CD8-positive, alpha-beta memory T cell (primary cell): ENCODE results near the gene AJM1. TPM values are rescaled to one million over a fixed set of nuclear protein-coding genes. Genes with fewer than 3 reads are reported as not detected.

Source experiments
- CTCF ChIA-PET: fragments of 350-600 bp; sonication (Branson Sonifier 250); formaldehyde crosslinking; loops from one replicate; lab custom pipeline; 2021; ENCODE audit warnings: antibody characterized with exemption; lab: Charles Lee
- POLR2A ChIA-PET: fragments of 350-600 bp; sonication (Branson Sonifier 250); formaldehyde crosslinking; loops from one replicate; lab custom pipeline; 2021; ENCODE audit warnings: antibody characterized with exemption; lab: Charles Lee
- DNase-seq, 5 donors: peaks; one replicate each; pipeline versions ENCODE4 v3.0.0 to v3.0.0-alpha.2; 2020 to 2022; ENCODE audit warnings: mixed read lengths in 1 of 5
- H3K27ac ChIP-seq: one replicate; pipeline ENCODE4 v1.7.0; 2013; ENCODE audit warnings: low read depth, mild to moderate bottlenecking, low read length, moderate library complexity
- H3K27me3 ChIP-seq: 2 replicates; pipeline ENCODE4 v1.7.0; 2013; ENCODE audit warnings: low read length, mild to moderate bottlenecking; ENCODE audit not compliant: insufficient read depth, poor library complexity, severe bottlenecking
- H3K36me3 ChIP-seq: 2 replicates; pipeline ENCODE4 v1.7.0; 2013; ENCODE audit warnings: mild to moderate bottlenecking, low read length, moderate library complexity; ENCODE audit not compliant: insufficient read depth
- H3K4me1 ChIP-seq: 2 replicates; pipeline ENCODE4 v1.7.0; 2013; ENCODE audit warnings: mild to moderate bottlenecking, low read length, moderate library complexity; ENCODE audit not compliant: insufficient read depth
- H3K4me3 ChIP-seq: 2 replicates; pipeline ENCODE4 v1.7.0; 2013; ENCODE audit warnings: mild to moderate bottlenecking, low read length
- H3K9me3 ChIP-seq: 2 replicates; pipeline ENCODE4 v1.7.0; 2013; ENCODE audit warnings: mild to moderate bottlenecking, low read length
- H3K27ac Mint-ChIP-seq, 8 donors: one replicate each; pipeline ENCODE4 v1.8.0; 2020 to 2021; ENCODE audit warnings: mixed read lengths in 8 of 8, mild to moderate bottlenecking in 6 of 8, inconsistent platforms in 3 of 8, moderate library complexity in 3 of 8
- H3K27me3 Mint-ChIP-seq, 2 donors: one replicate each; pipeline ENCODE4 v1.8.0; 2020 to 2021; ENCODE audit warnings: mixed read lengths in 2 of 2, mild to moderate bottlenecking in 1 of 2, moderate library complexity in 1 of 2
- H3K36me3 Mint-ChIP-seq, 3 donors: one replicate each; pipeline ENCODE4 v1.8.0; 2020 to 2021; ENCODE audit warnings: mixed read lengths in 3 of 3, inconsistent platforms in 1 of 3, mild to moderate bottlenecking in 1 of 3
- H3K4me1 Mint-ChIP-seq, 3 donors: one replicate each; pipeline ENCODE4 v1.8.0; 2020 to 2021; ENCODE audit warnings: mixed read lengths in 3 of 3, inconsistent platforms in 1 of 3, mild to moderate bottlenecking in 1 of 3
- H3K4me3 Mint-ChIP-seq, 7 donors: one replicate each; pipeline ENCODE4 v1.8.0; 2020 to 2021; ENCODE audit warnings: mixed read lengths in 7 of 7, mild to moderate bottlenecking in 6 of 7, moderate library complexity in 4 of 7, inconsistent platforms in 2 of 7
- H3K9me3 Mint-ChIP-seq, 5 donors: one replicate each; pipeline ENCODE4 v1.8.0; 2020 to 2022; ENCODE audit warnings: mixed read lengths in 5 of 5, mild to moderate bottlenecking in 3 of 5, moderate library complexity in 2 of 5, inconsistent platforms in 1 of 5
- polyA plus RNA-seq: library from polyadenylated mRNA; unstranded; fragments of 300-500 nt; fragmentation: Illumina TruSeq; gene quantifications from one replicate; pipeline ENCODE4 v1.2.3, GENCODE V29; 2021
- total RNA-seq, 2 experiments: library from RNA; stranded (reverse); gene quantifications; one replicate each; pipeline ENCODE4 v1.2.3, GENCODE V29; 2021

The AJM1 gene
- total and polyA plus RNA-seq, 3 experiments from 2014 or later: 0.39 to 3.2 (median 3.2) TPM

DNA sequence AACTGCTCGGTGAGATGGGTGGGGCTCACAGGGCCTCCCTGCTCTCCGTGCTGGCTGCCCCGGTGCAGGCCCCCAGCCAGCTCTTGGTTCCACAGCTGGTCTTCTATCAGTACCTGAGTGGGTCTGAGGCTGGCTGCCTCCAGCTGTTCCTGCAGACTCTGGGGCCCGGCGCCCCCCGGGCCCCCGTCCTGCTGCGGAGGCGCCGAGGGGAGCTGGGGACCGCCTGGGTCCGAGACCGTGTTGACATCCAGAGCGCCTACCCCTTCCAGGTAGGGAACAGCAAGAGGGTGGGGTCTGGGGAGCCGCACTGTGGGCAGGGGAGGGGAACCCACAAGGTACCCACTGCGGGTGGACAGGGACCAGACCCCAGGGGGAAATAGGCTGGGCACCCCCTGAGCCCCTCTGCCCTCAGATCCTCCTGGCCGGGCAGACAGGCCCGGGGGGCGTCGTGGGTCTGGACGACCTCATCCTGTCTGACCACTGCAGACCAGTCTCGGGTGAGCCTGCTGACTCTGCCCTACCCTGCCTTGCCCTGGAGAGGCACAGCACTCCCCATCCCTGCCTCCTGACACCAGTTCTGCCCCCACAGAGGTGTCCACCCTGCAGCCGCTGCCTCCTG, 12.7 kb downstream of the AJM1 start:
- DNase-seq: peak in 1 of 5 donors; percentile 41
- H3K27me3 Mint-ChIP-seq: no peaks in the 10 kb centered on the region
- H3K27me3 ChIP-seq: no peaks in the 10 kb centered on the region
- no peak overlapping the region for H3K4me3 ChIP-seq
- H3K4me1 Mint-ChIP-seq: peaks cover 0 to 3% (median 0%) of the 10 kb centered on the region in 3 donors
- ChIA-PET CTCF (no interaction called here), POLR2A (no interaction called here)
- no peaks in the 10 kb centered on the region for H3K9me3 Mint-ChIP-seq
- H3K4me3 Mint-ChIP-seq: no peak overlapping the region
- H3K4me1 ChIP-seq: peaks cover 6% of the 10 kb centered on the region
- H3K27ac Mint-ChIP-seq: no peak overlapping the region
- H3K36me3 ChIP-seq: no peaks in the 10 kb centered on the region
- no peak overlapping the region for H3K27ac ChIP-seq
- no peaks in the 10 kb centered on the region for H3K9me3 ChIP-seq
- no peaks in the 10 kb centered on the region for H3K36me3 Mint-ChIP-seq

DNA sequence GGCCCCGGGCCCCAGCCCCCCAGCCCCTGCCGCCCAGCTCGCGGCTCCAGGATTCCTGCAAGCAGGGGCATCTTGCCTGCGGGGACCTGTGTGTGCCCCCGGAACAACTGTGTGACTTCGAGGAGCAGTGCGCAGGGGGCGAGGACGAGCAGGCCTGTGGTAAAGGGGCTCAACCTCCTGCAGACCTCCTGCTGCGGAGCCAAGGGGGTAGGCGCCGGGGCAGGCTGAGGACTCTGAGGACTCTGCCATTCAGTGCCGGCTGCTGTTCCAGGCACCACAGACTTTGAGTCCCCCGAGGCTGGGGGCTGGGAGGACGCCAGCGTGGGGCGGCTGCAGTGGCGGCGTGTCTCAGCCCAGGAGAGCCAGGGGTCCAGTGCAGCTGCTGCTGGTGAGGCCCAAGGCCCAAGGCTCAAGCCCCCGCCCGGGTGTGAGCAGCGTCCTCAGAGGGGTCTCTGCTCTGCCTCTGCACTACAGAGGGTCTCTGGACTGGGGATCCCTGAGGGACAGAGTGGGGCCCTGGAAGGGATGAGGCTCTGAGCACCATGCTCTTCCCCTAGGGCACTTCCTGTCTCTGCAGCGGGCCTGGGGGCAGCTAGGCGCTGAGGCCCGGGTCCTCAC, 13.3 kb downstream of the AJM1 start:
- H3K27ac Mint-ChIP-seq: no peak overlapping the region
- no peaks in the 10 kb centered on the region for H3K4me1 ChIP-seq
- no peaks in the 10 kb centered on the region for H3K36me3 ChIP-seq
- H3K9me3 Mint-ChIP-seq: no peaks in the 10 kb centered on the region
- no peak overlapping the region for H3K4me3 ChIP-seq
- peaks cover 0 to 3% (median 0%) of the 10 kb centered on the region in 3 donors for H3K36me3 Mint-ChIP-seq
- CTCF ChIA-PET: no interaction called here
- no peak for DNase-seq
- no peaks in the 10 kb centered on the region for H3K4me1 Mint-ChIP-seq
- H3K9me3 ChIP-seq: no peaks in the 10 kb centered on the region
- no peak overlapping the region for H3K4me3 Mint-ChIP-seq
- H3K27me3 ChIP-seq: no peaks in the 10 kb centered on the region
- no peak overlapping the region for H3K27ac ChIP-seq
- H3K27me3 Mint-ChIP-seq: no peaks in the 10 kb centered on the region
- POLR2A ChIA-PET: no interaction called here

DNA sequence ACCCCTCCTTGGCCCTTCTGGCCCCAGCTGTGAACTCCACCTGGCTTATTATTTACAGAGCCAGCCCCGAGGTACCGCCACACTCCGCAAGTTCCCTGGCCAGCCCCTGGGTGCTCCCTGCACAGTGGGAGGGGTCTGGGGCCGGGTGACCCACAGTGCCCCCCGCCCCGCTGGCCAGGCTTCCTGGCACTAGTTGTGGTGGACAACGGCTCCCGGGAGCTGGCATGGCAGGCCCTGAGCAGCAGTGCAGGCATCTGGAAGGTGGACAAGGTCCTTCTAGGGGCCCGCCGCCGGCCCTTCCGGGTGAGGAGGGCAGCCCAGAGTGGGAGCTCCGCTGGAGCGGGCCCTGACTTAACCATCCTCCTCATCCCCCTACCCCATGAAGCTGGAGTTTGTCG, 13.8 kb downstream of the AJM1 start:
- Mint-ChIP-seq H3K4me1 (no peaks in the 10 kb centered on the region), H3K4me3 (no peak overlapping the region), H3K9me3 (no peaks in the 10 kb centered on the region), H3K27me3 (no peaks in the 10 kb centered on the region), H3K36me3 (peaks cover 0 to 4% (median 0%) of the 10 kb centered on the region in 3 donors), H3K27ac (peak overlapping the region in 1 of 8 donors; percentile 33)
- no peaks in the 10 kb centered on the region for H3K27me3 ChIP-seq
- no peaks in the 10 kb centered on the region for H3K4me1 ChIP-seq
- no peaks in the 10 kb centered on the region for H3K36me3 ChIP-seq
- ChIA-PET POLR2A (no interaction called here), CTCF (interaction anchor here (1.8 kb wide), 1 partner anchor 173 kb away, joined by 5 read pairs; no protein-coding TSS in a partner anchor)
- H3K27ac ChIP-seq: no peak overlapping the region
- no peak for DNase-seq
- H3K9me3 ChIP-seq: no peaks in the 10 kb centered on the region
- H3K4me3 ChIP-seq: no peak overlapping the region

DNA sequence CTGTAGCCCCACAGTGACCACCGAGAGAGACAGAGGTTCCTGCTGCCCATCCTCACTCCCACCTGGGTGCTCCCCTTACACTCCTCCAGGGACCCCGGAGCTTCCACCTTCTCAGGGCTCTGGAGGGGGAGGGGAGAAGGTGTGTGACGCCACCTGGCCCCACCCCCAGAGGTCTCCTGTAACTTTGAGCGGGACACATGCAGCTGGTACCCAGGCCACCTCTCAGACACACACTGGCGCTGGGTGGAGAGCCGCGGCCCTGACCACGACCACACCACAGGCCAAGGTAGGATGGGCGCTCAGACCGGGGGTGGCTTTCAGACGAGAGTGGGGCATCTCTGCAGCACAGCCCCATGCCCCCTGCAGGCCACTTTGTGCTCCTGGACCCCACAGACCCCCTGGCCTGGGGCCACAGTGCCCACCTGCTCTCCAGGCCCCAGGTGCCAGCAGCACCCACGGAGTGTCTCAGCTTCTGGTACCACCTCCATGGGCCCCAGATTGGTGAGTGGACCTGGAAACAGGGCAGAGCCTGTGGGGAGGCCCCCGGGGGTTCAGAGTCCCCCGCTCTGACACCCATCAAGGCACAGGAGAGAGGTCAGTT, 14.4 kb downstream of the AJM1 start:
- H3K4me1 ChIP-seq: no peaks in the 10 kb centered on the region
- peak in 1 of 5 donors; percentile 47 for DNase-seq
- peaks cover 0 to 8% (median 0%) of the 10 kb centered on the region in 3 donors for H3K36me3 Mint-ChIP-seq
- H3K4me1 Mint-ChIP-seq: no peaks in the 10 kb centered on the region
- H3K27me3 ChIP-seq: no peaks in the 10 kb centered on the region
- no peaks in the 10 kb centered on the region for H3K9me3 ChIP-seq
- CTCF ChIA-PET: interaction anchor here (1.8 kb wide), 1 partner anchor 173 kb away, joined by 5 read pairs; no protein-coding TSS in a partner anchor
- no peaks in the 10 kb centered on the region for H3K36me3 ChIP-seq
- H3K9me3 Mint-ChIP-seq: no peaks in the 10 kb centered on the region
- H3K27me3 Mint-ChIP-seq: no peaks in the 10 kb centered on the region
- H3K4me3 ChIP-seq: no peak overlapping the region
- POLR2A ChIA-PET: no interaction called here
- H3K27ac ChIP-seq: no peak overlapping the region
- H3K27ac Mint-ChIP-seq: peak overlapping the region in 2 of 8 donors; percentile 21 to 33
- no peak overlapping the region for H3K4me3 Mint-ChIP-seq

DNA sequence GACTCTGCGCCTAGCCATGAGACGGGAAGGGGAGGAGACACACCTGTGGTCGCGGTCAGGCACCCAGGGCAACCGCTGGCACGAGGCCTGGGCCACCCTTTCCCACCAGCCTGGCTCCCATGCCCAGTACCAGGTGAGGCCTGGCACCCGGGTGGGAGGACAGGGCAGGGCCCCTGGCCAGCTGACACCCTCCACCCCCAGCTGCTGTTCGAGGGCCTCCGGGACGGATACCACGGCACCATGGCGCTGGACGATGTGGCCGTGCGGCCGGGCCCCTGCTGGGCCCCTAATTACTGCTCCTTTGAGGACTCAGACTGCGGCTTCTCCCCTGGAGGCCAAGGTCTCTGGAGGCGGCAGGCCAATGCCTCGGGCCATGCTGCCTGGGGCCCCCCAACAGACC, 14.9 kb downstream of the AJM1 start:
- H3K36me3 Mint-ChIP-seq: peaks cover 0 to 14% (median 0%) of the 10 kb centered on the region in 3 donors
- Histone ChIP-seq H3K27me3 (no peaks in the 10 kb centered on the region), H3K9me3 (no peaks in the 10 kb centered on the region), H3K4me3 (no peak overlapping the region), H3K4me1 (no peaks in the 10 kb centered on the region), H3K36me3 (peaks cover under 1% of the 10 kb centered on the region), H3K27ac (no peak overlapping the region)
- H3K4me3 Mint-ChIP-seq: no peak overlapping the region
- DNase-seq: peak in 1 of 5 donors; percentile 45
- POLR2A ChIA-PET: no interaction called here
- no peaks in the 10 kb centered on the region for H3K4me1 Mint-ChIP-seq
- H3K27me3 Mint-ChIP-seq: no peaks in the 10 kb centered on the region
- CTCF ChIA-PET: interaction anchor here (1.8 kb wide), 1 partner anchor 172 kb away, joined by 5 read pairs; no protein-coding TSS in a partner anchor
- H3K9me3 Mint-ChIP-seq: no peaks in the 10 kb centered on the region
- no peak overlapping the region for H3K27ac Mint-ChIP-seq

DNA sequence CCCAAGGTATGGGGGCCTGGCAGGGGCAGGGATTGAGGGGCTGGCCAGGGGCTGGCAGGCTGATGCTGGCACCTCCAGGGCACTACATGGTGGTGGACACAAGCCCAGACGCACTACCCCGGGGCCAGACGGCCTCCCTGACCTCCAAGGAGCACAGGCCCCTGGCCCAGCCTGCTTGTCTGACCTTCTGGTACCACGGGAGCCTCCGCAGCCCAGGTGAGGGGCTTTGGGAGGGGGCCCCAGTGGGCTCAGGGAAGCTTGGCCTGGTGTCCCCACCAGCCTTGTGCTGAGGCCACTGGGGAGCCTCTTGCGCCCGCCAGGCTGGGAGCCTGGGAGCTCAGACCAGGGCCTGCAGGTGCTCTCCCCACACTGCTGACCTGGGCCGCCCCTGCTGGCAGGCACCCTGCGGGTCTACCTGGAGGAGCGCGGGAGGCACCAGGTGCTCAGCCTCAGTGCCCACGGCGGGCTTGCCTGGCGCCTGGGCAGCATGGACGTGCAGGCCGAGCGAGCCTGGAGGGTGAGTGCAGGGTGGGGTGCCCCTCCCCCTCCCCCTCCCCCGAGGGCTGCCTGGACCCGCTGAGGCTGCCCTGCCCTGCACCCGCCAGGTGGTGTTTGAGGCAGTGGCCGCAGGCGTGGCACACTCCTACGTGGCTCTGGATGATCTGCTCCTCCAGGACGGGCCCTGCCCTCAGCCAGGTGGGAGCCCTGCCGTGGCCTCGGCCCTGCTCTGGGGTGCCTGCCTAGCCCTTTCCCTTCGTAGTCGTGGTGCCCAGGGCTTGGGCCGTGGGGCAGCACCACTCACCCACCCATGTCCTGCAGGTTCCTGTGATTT, 15.5 kb downstream of the AJM1 start:
- peaks cover 0 to 20% (median 0%) of the 10 kb centered on the region in 3 donors for H3K36me3 Mint-ChIP-seq
- Histone ChIP-seq H3K36me3 (peaks cover 7% of the 10 kb centered on the region), H3K4me1 (no peaks in the 10 kb centered on the region), H3K27me3 (no peaks in the 10 kb centered on the region), H3K9me3 (no peaks in the 10 kb centered on the region), H3K27ac (no peak overlapping the region), H3K4me3 (no peak overlapping the region)
- POLR2A ChIA-PET: no interaction called here
- DNase-seq: no peak
- no peaks in the 10 kb centered on the region for H3K9me3 Mint-ChIP-seq
- H3K27ac Mint-ChIP-seq: no peak overlapping the region
- no peak overlapping the region for H3K4me3 Mint-ChIP-seq
- H3K4me1 Mint-ChIP-seq: no peaks in the 10 kb centered on the region
- H3K27me3 Mint-ChIP-seq: no peaks in the 10 kb centered on the region
- CTCF ChIA-PET: interaction anchor here (1.8 kb wide), 1 partner anchor 172 kb away, joined by 5 read pairs; no protein-coding TSS in a partner anchor

DNA sequence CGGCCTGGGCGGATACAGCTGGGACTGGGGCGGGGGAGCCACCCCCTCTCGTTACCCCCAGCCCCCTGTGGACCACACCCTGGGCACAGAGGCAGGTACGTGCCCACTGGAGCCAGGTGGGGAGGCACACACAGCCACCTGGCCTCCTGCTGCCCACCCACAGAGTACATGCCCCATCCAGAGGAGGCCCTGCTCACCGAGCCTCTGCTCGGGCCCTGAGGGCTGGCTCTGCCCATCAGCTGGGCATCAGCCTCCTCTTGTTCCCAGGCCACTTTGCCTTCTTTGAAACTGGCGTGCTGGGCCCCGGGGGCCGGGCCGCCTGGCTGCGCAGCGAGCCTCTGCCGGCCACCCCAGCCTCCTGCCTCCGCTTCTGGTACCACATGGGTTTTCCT, 16.2 kb downstream of the AJM1 start:
- Histone ChIP-seq H3K4me1 (no peaks in the 10 kb centered on the region), H3K27ac (no peak overlapping the region), H3K36me3 (peaks cover 14% of the 10 kb centered on the region), H3K4me3 (no peak overlapping the region), H3K9me3 (no peaks in the 10 kb centered on the region), H3K27me3 (no peaks in the 10 kb centered on the region)
- H3K4me1 Mint-ChIP-seq: peaks cover 0 to under 1% (median 0%) of the 10 kb centered on the region in 3 donors
- ChIA-PET CTCF (no interaction called here), POLR2A (no interaction called here)
- no peak for DNase-seq
- peaks cover 0 to 26% (median 0%) of the 10 kb centered on the region in 3 donors for H3K36me3 Mint-ChIP-seq
- no peak overlapping the region for H3K27ac Mint-ChIP-seq
- H3K9me3 Mint-ChIP-seq: no peaks in the 10 kb centered on the region
- H3K4me3 Mint-ChIP-seq: no peak overlapping the region
- no peaks in the 10 kb centered on the region for H3K27me3 Mint-ChIP-seq
